Fibroblast of pulmonary artery (primary cell): ENCODE measurements around the gene YY2.
A peak's percentile ranks its signal among the peaks of the same experiment; 100 is the strongest.
"Not testable (repeated sequence)": the region's sequence is repeated elsewhere in the genome, so short reads cannot be mapped to it uniquely, and the experiment has no call there.

ENCODE experiments used
- DNase-seq: peaks from one replicate; pipeline ENCODE4 v3.0.0-alpha.2; 2010; ENCODE audit warnings: low read depth
- H3K4me3 ChIP-seq: replicated peaks from 2 replicates; pipeline ENCODE4 v1.5.1; 2011; ENCODE audit warnings: low read depth, mild to moderate bottlenecking, control low read depth, low read length, moderate library complexity
- TF ChIP-seq, protein P1 (sequence below): IDR thresholded peaks from 2 replicates; pipeline ENCODE4 v1.5.1; 2011; ENCODE audit warnings: mild to moderate bottlenecking, control low read depth, low read length, inconsistent platforms; ENCODE audit errors: missing control alignments

The YY2 gene

DNA sequence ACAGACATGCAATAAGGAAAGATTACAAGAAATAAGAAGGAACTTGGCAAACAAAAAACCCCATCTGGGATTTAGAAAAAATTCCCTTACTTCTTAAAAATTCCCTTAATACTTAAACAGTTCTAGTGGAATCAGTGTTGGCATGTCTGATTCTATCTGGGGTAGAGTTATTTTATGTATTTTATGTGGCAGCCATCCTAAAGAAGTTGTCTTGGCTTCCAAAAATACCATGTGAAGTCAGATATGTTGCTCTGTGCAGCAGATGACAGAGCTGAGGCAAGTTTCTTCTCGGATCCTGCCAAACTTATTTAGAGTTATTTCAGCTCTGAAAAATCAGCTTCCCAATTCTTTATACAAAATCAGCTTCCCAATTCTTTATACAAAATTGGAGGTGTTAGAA, 14.7 kb downstream of the YY2 start:
- H3K4me3 ChIP-seq = no peak overlapping the region
- DNase-seq = no peak
- TF ChIP-seq, protein P1, sequence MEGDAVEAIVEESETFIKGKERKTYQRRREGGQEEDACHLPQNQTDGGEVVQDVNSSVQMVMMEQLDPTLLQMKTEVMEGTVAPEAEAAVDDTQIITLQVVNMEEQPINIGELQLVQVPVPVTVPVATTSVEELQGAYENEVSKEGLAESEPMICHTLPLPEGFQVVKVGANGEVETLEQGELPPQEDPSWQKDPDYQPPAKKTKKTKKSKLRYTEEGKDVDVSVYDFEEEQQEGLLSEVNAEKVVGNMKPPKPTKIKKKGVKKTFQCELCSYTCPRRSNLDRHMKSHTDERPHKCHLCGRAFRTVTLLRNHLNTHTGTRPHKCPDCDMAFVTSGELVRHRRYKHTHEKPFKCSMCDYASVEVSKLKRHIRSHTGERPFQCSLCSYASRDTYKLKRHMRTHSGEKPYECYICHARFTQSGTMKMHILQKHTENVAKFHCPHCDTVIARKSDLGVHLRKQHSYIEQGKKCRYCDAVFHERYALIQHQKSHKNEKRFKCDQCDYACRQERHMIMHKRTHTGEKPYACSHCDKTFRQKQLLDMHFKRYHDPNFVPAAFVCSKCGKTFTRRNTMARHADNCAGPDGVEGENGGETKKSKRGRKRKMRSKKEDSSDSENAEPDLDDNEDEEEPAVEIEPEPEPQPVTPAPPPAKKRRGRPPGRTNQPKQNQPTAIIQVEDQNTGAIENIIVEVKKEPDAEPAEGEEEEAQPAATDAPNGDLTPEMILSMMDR = no peak

DNA sequence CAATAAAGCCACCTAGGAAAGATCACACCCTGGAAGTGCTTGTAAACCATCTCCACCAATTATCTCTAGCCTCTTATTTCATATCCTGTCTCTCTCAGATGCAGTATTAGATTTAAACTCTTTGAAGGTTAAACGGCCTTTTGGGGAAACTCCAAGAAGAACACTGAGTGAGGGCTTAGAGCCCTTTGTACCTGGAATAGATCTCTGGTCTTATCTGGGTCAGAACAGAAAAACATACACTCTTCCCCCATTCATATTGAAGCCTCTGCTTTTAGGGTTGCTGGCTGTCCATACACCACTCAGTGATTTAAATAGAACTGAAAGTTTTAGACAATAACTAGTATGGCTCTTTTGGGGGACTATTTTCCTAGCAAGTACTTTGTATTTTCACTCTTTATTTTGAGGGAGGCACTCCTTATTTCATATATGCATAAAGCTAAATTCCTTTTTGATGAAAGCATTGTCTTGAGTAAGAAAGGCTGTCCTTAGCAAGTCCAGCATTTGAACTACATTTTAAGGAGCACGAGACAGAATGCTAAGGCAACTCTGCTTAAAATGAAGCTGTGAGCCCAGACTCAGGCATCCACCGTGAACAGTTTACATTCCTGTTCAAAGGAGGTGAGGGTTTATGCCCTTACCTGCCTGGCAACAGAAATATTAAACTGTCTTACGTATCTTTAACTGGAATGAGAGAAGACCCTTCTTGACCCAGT, 17.4 kb downstream of the YY2 start:
- H3K4me3 ChIP-seq = no peak overlapping the region
- TF ChIP-seq, protein P1 = no peak
- peak; percentile 26 for DNase-seq

DNA sequence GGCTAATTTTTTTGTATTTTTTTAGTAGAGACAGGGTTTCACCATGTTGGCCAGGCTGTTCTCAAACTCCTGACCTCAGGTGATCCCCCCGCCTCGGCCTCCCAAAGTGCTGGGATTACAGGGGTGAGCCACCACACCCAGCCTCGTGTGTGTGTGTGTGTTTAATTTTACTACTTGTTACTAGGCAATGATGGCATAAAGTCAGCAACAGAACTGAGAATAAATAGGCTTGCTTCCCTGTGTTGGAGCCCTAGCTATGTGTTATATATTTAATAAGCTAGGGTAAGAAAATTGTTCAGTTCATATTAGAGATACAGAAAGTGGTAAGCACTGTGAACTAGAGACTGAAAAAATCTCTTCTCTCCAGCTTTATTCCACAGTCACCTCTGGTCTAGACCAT, 18.4 kb downstream of the YY2 start:
- H3K4me3 ChIP-seq, DNase-seq: not testable (repeated sequence)

DNA sequence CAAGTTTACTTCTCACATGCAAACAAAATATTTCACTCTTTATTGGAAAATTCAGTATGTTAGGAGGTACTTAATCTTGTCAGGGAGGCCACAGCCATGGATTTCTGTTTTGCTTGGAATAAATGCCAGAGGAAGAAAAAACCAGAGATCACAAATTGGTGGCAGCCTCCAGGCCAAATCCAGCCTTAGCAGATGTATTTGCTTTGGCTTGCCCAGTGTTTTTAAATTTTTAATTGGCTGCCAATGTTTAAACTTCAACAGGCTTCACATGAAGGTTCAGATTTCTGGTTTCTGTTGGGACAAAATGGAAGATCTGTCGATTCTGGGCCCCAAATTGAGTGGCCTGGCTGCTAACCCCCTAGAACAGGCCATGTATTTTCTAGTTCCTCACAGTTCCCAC, 19.2 kb downstream of the YY2 start:
- TF ChIP-seq, protein P1 = no peak
- no peak overlapping the region for H3K4me3 ChIP-seq
- DNase-seq = no peak

DNA sequence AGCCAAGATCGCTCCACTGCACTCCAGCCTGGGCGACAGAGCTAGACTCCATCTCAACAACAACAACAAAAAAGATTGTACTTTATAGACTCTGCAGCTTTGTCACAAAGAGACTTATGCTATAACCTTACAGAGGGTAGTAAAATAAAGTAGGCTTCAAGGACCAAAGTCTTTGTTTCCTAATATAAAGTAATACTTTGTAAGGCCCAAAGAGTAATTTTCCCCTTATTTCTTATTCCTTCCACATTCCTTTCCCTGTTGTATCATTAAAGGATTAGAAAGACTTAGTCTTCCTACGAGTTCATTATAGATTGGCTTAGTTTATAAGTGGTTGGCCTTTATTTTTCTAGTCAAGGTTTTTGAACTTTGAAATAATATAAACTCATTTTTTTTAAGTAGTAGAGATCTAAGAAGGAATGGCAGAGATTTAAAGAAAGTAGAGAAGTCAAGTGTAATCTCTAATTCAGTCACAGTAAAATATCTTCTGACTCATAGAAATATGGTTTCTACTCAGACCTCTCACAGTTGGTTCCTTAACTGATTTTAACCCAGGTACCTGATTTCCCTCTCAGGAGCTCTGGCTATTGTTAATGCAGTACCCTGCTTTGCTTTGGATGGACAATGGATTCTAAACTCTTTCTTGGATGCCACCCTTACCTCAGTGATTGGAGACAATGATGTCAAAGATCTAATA, 26.2 kb downstream of the YY2 start:
- H3K4me3 ChIP-seq = no peak overlapping the region
- TF ChIP-seq, protein P1 = no peak
- DNase-seq = no peak

DNA sequence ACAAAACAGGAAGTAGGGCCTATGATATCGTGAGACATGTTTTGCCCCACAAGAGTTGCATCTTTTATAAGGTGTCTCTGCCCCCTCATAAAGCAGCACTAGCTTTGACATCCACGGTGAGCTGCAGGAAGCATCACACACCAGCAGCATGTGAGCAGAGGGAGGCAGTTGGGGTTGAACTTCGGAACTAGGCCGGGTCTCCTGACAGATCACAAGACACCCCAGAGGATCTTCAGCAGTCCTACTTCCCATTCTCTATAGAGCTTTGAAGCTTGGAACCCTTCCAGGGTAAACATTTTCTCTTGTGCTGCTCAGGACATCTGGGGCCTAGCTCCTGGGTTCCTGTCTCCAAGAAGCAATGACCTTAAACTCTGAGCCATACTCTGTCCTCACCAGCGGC, 27.5 kb downstream of the YY2 start:
- DNase-seq = no peak
- H3K4me3 ChIP-seq = no peak overlapping the region
- TF ChIP-seq, protein P1 = no peak

DNA sequence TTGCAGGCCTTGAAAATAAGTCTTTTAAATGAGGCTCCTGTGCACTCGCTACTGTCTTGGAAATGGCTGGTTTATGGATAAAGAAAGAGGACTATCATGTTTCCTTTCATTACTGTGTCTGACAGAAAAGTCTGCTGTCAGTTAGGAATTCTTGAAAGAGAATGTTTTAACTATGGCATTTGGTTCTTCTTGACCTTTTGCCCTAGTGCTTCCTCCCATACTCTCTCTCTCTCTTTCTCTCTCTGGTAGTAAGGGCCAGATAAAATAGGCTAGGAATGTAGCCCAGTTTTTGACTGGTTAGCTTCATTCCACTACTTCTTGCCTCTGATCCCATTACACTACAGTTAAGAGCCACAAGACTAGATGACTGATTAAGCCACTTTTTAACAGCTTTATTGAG, 29.8 kb downstream of the YY2 start:
- TF ChIP-seq, protein P1 = no peak
- DNase-seq = peak; percentile 50
- no peak overlapping the region for H3K4me3 ChIP-seq
